Nephron progenitor cell (in vitro differentiated cells): Measurements from ENCODE around the gene PRKCA.
"Not testable (repeated sequence)": the region's sequence is repeated elsewhere in the genome, so short reads cannot be mapped to it uniquely, and the experiment has no call there.

ENCODE experiments used
- DNase-seq: peaks from one replicate; pipeline ENCODE4 v3.0.0; 2021
- H3K27ac Mint-ChIP-seq: 2 replicates; pipeline ENCODE4 v1.8.0; 2021; ENCODE audit warnings: mild to moderate bottlenecking, moderate library complexity, mixed read lengths
- H3K27me3 Mint-ChIP-seq: 2 replicates; pipeline ENCODE4 v1.8.0; 2021; ENCODE audit warnings: mild to moderate bottlenecking, low read depth, mixed read lengths; ENCODE audit not compliant: poor library complexity
- H3K36me3 Mint-ChIP-seq: 2 replicates; pipeline ENCODE4 v1.8.0; 2021; ENCODE audit warnings: low read depth, mixed read lengths
- H3K4me1 Mint-ChIP-seq: 2 replicates; pipeline ENCODE4 v1.8.0; 2021; ENCODE audit warnings: mixed read lengths
- H3K4me3 Mint-ChIP-seq: 2 replicates; pipeline ENCODE4 v1.8.0; 2021; ENCODE audit warnings: mild to moderate bottlenecking, moderate library complexity, mixed read lengths
- H3K9me3 Mint-ChIP-seq: 2 replicates; pipeline ENCODE4 v1.8.0; 2021; ENCODE audit warnings: mild to moderate bottlenecking, moderate library complexity, mixed read lengths
- CTCF ChIP-seq: fragments of 200-600 bp; sonication (generic); IDR thresholded peaks from 2 replicates; pipeline ENCODE4 v1.5.0; 2021; ENCODE audit warnings: antibody characterized with exemption

The PRKCA gene

GRCh38 chr17:66483906-66484305, 181.5 kb downstream of the PRKCA start:
- peaks cover 21% of the 10 kb centered on the region for H3K4me1 Mint-ChIP-seq
- no peak for DNase-seq
- no peak for TF ChIP-seq CTCF
- H3K27me3 Mint-ChIP-seq, result peaks cover 6% of the 10 kb centered on the region
- peaks cover under 1% of the 10 kb centered on the region for H3K9me3 Mint-ChIP-seq
- H3K27ac Mint-ChIP-seq, result peak overlapping the region; percentile 66
- H3K36me3 Mint-ChIP-seq, result no peaks in the 10 kb centered on the region
- H3K4me3 Mint-ChIP-seq, result no peak overlapping the region

- H3K27me3 Mint-ChIP-seq, result peaks cover 6% of the 10 kb centered on the region
- no peaks in the 10 kb centered on the region for H3K36me3 Mint-ChIP-seq
- no peak for TF ChIP-seq CTCF
- H3K4me3 Mint-ChIP-seq, result no peak overlapping the region
- DNase-seq, result no peak
- no peak overlapping the region for H3K27ac Mint-ChIP-seq
- peaks cover 21% of the 10 kb centered on the region for H3K4me1 Mint-ChIP-seq
- no peaks in the 10 kb centered on the region for H3K9me3 Mint-ChIP-seq
These were observed 183.0 kb downstream of the PRKCA start for GRCh38 chr17:66485309-66485947.

- H3K27me3 Mint-ChIP-seq, result peaks cover 3% of the 10 kb centered on the region
- no peak overlapping the region for H3K27ac Mint-ChIP-seq
- H3K9me3 Mint-ChIP-seq, result no peaks in the 10 kb centered on the region
- DNase-seq, result no peak
- H3K4me3 Mint-ChIP-seq, result no peak overlapping the region
- peaks cover 21% of the 10 kb centered on the region for H3K4me1 Mint-ChIP-seq
- TF ChIP-seq CTCF, result no peak
- no peaks in the 10 kb centered on the region for H3K36me3 Mint-ChIP-seq
These were observed 184.7 kb downstream of the PRKCA start for GRCh38 chr17:66487121-66487520.

GRCh38 chr17:66487981-66488468, 185.6 kb downstream of the PRKCA start:
- TF ChIP-seq CTCF, result no peak
- H3K4me1 Mint-ChIP-seq, result peaks cover 21% of the 10 kb centered on the region
- DNase-seq, result no peak
- no peak overlapping the region for H3K4me3 Mint-ChIP-seq
- H3K27ac Mint-ChIP-seq, result no peak overlapping the region
- peaks cover 3% of the 10 kb centered on the region for H3K27me3 Mint-ChIP-seq
- no peaks in the 10 kb centered on the region for H3K36me3 Mint-ChIP-seq
- H3K9me3 Mint-ChIP-seq, result no peaks in the 10 kb centered on the region

GRCh38 chr17:66488864-66489263, 186.5 kb downstream of the PRKCA start:
- Mint-ChIP-seq H3K27me3 (peaks cover 3% of the 10 kb centered on the region), H3K27ac (no peak overlapping the region), H3K36me3 (no peaks in the 10 kb centered on the region), H3K4me1 (peaks cover 17% of the 10 kb centered on the region), H3K9me3 (no peaks in the 10 kb centered on the region), H3K4me3 (no peak overlapping the region)
- DNase-seq, result no peak
- no peak for TF ChIP-seq CTCF

GRCh38 chr17:66489576-66489975, 187.2 kb downstream of the PRKCA start:
- H3K36me3 Mint-ChIP-seq, DNase-seq, H3K9me3 Mint-ChIP-seq, H3K4me3 Mint-ChIP-seq, H3K27me3 Mint-ChIP-seq, H3K27ac Mint-ChIP-seq, H3K4me1 Mint-ChIP-seq: not testable (repeated sequence)
